Measurements from ENCODE around the gene SERP1.

DNA sequence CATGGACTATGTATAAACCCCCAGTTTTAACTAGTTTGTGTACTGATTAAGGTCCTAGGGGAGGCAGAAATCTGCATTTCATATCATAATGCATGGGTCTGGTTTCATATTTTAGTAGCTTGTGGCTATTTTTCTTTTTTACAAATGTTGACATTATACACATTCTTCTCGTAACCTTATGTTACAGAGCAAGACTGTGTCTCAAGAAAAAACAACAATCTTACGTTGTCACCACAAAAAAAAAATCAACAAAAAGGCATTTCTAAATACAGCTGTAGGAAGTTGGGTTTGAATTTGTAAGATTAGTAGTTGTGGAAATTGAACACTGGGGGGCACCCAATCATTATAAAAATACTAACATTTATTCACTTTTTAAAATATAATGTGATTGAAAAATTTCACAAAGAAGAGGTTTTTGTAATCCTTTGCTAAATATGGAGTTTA is 17.9 kb downstream of the SERP1 start:
- TF ChIP-seq, protein P1, sequence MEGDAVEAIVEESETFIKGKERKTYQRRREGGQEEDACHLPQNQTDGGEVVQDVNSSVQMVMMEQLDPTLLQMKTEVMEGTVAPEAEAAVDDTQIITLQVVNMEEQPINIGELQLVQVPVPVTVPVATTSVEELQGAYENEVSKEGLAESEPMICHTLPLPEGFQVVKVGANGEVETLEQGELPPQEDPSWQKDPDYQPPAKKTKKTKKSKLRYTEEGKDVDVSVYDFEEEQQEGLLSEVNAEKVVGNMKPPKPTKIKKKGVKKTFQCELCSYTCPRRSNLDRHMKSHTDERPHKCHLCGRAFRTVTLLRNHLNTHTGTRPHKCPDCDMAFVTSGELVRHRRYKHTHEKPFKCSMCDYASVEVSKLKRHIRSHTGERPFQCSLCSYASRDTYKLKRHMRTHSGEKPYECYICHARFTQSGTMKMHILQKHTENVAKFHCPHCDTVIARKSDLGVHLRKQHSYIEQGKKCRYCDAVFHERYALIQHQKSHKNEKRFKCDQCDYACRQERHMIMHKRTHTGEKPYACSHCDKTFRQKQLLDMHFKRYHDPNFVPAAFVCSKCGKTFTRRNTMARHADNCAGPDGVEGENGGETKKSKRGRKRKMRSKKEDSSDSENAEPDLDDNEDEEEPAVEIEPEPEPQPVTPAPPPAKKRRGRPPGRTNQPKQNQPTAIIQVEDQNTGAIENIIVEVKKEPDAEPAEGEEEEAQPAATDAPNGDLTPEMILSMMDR (conservative IDR thresholded peaks at IDR 0.05; ENCODE audit: low read length): peak; percentile 80
- no peak for TF ChIP-seq EZH2phosphoT487 (IDR thresholded peaks at IDR 0.05; ENCODE audit: borderline replicate concordance, low read depth, low read length)
